HL-60/S4 treated with phorbol 12-myristate 13-acetate at 8.2 ng/mL for 4 days and 3 days (cell line): ENCODE measurements around the gene SH2D1A.
"Not testable (repeated sequence)": the region's sequence is repeated elsewhere in the genome, so short reads cannot be mapped to it uniquely, and the experiment has no call there.

Experiments
- in situ Hi-C: fragments of 300-500 bp; cut with MboI; formaldehyde crosslinking; loops from 2 replicates; pipeline ENCODE4 v1.15.0; 2022; ENCODE audit warnings: low sequenced_read_pairs

SH2D1A gene

GRCh38 chrX:124348885-124349453 is 2.6 kb downstream of the SH2D1A start:
- in situ Hi-C loops: no loop called here

- in situ Hi-C loops: no loop called here
Measured at GRCh38 chrX:124354648-124355047, 8.3 kb downstream of the SH2D1A start.

GRCh38 chrX:124358800-124359383 is 12.5 kb downstream of the SH2D1A start:
- in situ Hi-C loops: no loop called here

- in situ Hi-C loops: no loop called here
Measured at GRCh38 chrX:124362072-124362471, 15.7 kb downstream of the SH2D1A start.

GRCh38 chrX:124362761-124363160 is 16.4 kb downstream of the SH2D1A start:
- in situ Hi-C loops: no loop called here

GRCh38 chrX:124369722-124370121 is 23.4 kb downstream of the SH2D1A start:
- in situ Hi-C loops: no loop called here

- in situ Hi-C loops: no loop called here
Measured at GRCh38 chrX:124373348-124373747, 27.0 kb downstream of the SH2D1A start.

- in situ Hi-C loops: no loop called here
Measured at GRCh38 chrX:124378643-124379042, 32.3 kb downstream of the SH2D1A start.

GRCh38 chrX:124383354-124383753 is 37.0 kb downstream of the SH2D1A start:
- in situ Hi-C loops: no loop called here

GRCh38 chrX:124386401-124386800 is 40.0 kb downstream of the SH2D1A start:
- in situ Hi-C loops: no loop called here

GRCh38 chrX:124388562-124388961 is 42.2 kb downstream of the SH2D1A start:
- in situ Hi-C loops: no loop called here

GRCh38 chrX:124392794-124393193 is 46.4 kb downstream of the SH2D1A start:
- in situ Hi-C loops: no loop called here

GRCh38 chrX:124393238-124393637 is 46.9 kb downstream of the SH2D1A start:
- in situ Hi-C loops: no loop called here

- in situ Hi-C loops: no loop called here
Measured at GRCh38 chrX:124393659-124394058, 47.3 kb downstream of the SH2D1A start.

- in situ Hi-C loops: no loop called here
Measured at GRCh38 chrX:124395145-124395880, 49.0 kb downstream of the SH2D1A start.

GRCh38 chrX:124401696-124402095 is 55.3 kb downstream of the SH2D1A start:
- in situ Hi-C loops: no loop called here

GRCh38 chrX:124405868-124406267 is 59.5 kb downstream of the SH2D1A start:
- in situ Hi-C loops: no loop called here

- in situ Hi-C loops: no loop called here
Measured at GRCh38 chrX:124406294-124407014, 60.1 kb downstream of the SH2D1A start.

GRCh38 chrX:124407226-124407625 is 60.9 kb downstream of the SH2D1A start:
- in situ Hi-C loops: no loop called here

- in situ Hi-C loops: not testable (repeated sequence)
Measured at GRCh38 chrX:124408380-124408779, 62.0 kb downstream of the SH2D1A start.

- in situ Hi-C loops: no loop called here
Measured at GRCh38 chrX:124413244-124413643, 66.9 kb downstream of the SH2D1A start.

- in situ Hi-C loops: no loop called here
Measured at GRCh38 chrX:124414281-124414680, 67.9 kb downstream of the SH2D1A start.
